Duodenal mucosa (tissue), 2 donors: ENCODE results near the gene ORC1.

Experiments
- H3K27ac ChIP-seq: one replicate; pipeline ENCODE4 v1.7.0; 2013; ENCODE audit warnings: low read depth, low read length
- H3K27me3 ChIP-seq, 2 donors: one replicate each; pipeline ENCODE4 v1.7.0; 2013; ENCODE audit warnings: low read length in 2 of 2, control low read depth in 1 of 2; ENCODE audit not compliant: insufficient read depth in 2 of 2, control insufficient read depth in 1 of 2
- H3K36me3 ChIP-seq, 2 donors: one replicate each; pipeline ENCODE4 v1.7.0; 2013; ENCODE audit warnings: low read length in 2 of 2, control low read depth in 1 of 2; ENCODE audit not compliant: insufficient read depth in 2 of 2, control insufficient read depth in 1 of 2
- H3K4me1 ChIP-seq, 2 donors: one replicate each; pipeline ENCODE4 v1.7.0; 2013; ENCODE audit warnings: low read length in 2 of 2, control low read depth in 1 of 2; ENCODE audit not compliant: insufficient read depth in 2 of 2, control insufficient read depth in 1 of 2
- H3K4me3 ChIP-seq, 2 donors: one replicate each; pipeline ENCODE4 v1.7.0; 2013; ENCODE audit warnings: low read length in 2 of 2, low read depth in 1 of 2
- H3K9ac ChIP-seq, 2 donors: one replicate each; pipeline ENCODE4 v1.7.0; 2013; ENCODE audit warnings: low read length in 2 of 2, low read depth in 1 of 2
- H3K9me3 ChIP-seq, 2 donors: one replicate each; pipeline ENCODE4 v1.7.0; 2013; ENCODE audit warnings: low read length in 2 of 2, control low read depth in 1 of 2; ENCODE audit not compliant: control insufficient read depth in 1 of 2

ORC1 gene

GRCh38 chr1:52424231-52424636, 20.0 kb upstream of the ORC1 start:
- H3K9ac ChIP-seq = no peak overlapping the region
- no peaks in the 10 kb centered on the region for H3K27me3 ChIP-seq
- H3K27ac ChIP-seq = no peak overlapping the region
- H3K36me3 ChIP-seq = peaks cover 11 to 25% of the 10 kb centered on the region in 2 donors
- no peaks in the 10 kb centered on the region for H3K4me1 ChIP-seq
- no peaks in the 10 kb centered on the region for H3K9me3 ChIP-seq
- H3K4me3 ChIP-seq = no peak overlapping the region

GRCh38 chr1:52423771-52424170, 19.5 kb upstream of the ORC1 start:
- H3K4me3 ChIP-seq = no peak overlapping the region
- no peak overlapping the region for H3K27ac ChIP-seq
- H3K27me3 ChIP-seq = no peaks in the 10 kb centered on the region
- no peaks in the 10 kb centered on the region for H3K9me3 ChIP-seq
- peaks cover 12 to 27% of the 10 kb centered on the region in 2 donors for H3K36me3 ChIP-seq
- H3K4me1 ChIP-seq = no peaks in the 10 kb centered on the region
- H3K9ac ChIP-seq = no peak overlapping the region

- Histone ChIP-seq H3K36me3 (peaks cover 16 to 33% of the 10 kb centered on the region in 2 donors), H3K4me1 (no peaks in the 10 kb centered on the region), H3K27ac (no peak overlapping the region), H3K4me3 (no peak overlapping the region), H3K9ac (no peak overlapping the region), H3K9me3 (no peaks in the 10 kb centered on the region), H3K27me3 (no peaks in the 10 kb centered on the region)
These were observed 18.8 kb upstream of the ORC1 start for GRCh38 chr1:52423055-52423454.

DNA sequence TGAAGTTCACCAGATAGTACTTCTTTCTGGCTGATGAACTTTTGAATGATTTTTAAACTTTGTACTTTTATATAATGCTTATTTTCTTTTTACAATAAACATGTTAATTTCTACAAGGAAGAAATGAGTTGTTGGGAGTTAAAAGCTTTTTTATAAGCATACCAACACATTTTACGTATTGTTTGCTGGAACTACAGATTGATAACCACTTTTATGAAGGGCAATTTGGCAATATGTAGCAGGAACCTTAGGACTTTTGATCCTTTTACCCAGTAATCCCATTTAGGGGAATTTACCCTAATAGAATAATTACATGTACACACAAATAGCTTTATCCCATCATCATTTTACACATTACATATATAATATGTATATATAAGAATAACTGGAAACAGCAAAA, 16.5 kb upstream of the ORC1 start:
- H3K9ac ChIP-seq = no peak overlapping the region
- no peak overlapping the region for H3K4me3 ChIP-seq
- H3K9me3 ChIP-seq = no peaks in the 10 kb centered on the region
- H3K4me1 ChIP-seq = no peaks in the 10 kb centered on the region
- no peak overlapping the region for H3K27ac ChIP-seq
- no peaks in the 10 kb centered on the region for H3K27me3 ChIP-seq
- peaks cover 15 to 46% of the 10 kb centered on the region in 2 donors for H3K36me3 ChIP-seq

DNA sequence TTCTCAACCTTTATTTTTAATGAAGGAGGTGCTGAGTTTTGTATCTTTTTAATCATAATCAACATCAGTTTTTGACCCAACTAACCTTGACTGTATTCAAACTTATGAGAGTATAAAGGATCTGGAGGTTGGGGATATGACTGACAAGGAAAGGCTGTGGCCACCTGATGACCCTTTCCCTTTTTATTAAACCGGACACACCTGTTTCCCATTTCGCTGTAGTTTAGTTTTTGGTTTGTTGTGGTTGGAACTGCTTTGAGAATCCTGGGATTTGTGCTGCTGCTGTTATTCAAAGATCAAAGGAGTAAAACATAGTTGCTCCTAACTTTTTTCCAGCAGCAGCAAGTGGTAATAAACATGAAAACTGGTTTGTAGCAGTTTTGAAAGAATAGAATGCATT, 12.6 kb upstream of the ORC1 start:
- H3K36me3 ChIP-seq = peaks cover 35 to 62% of the 10 kb centered on the region in 2 donors

DNA sequence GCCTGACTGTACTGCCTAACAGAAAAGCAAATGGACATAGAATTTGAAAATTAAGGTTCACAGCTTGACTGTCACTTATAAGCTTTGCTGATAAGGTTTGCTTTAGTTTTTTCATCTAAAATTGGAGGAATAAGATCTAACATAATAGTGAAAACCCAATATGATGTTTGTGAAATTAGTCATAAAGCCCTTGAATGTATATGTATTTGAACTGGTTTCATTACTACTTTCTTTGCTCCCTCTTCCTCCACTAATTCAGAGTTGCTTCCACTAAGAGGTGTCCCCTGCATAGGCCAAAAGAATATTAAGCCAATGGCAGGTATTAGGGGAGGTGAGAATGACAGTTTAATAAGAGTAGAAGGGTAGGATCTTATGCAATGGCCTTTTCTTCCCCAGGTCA, 10.7 kb upstream of the ORC1 start:
- no peak overlapping the region for H3K27ac ChIP-seq
- no peaks in the 10 kb centered on the region for H3K4me1 ChIP-seq
- H3K9me3 ChIP-seq = no peaks in the 10 kb centered on the region
- H3K36me3 ChIP-seq = peaks cover 48 to 75% of the 10 kb centered on the region in 2 donors
- no peaks in the 10 kb centered on the region for H3K27me3 ChIP-seq
- H3K4me3 ChIP-seq = no peak overlapping the region
- no peak overlapping the region for H3K9ac ChIP-seq

More for the DNA sequence above, 12.6 kb upstream of the ORC1 start:
- Histone ChIP-seq H3K4me3 (no peak overlapping the region), H3K9me3 (no peaks in the 10 kb centered on the region), H3K27me3 (no peaks in the 10 kb centered on the region), H3K9ac (no peak overlapping the region), H3K27ac (no peak overlapping the region), H3K4me1 (no peaks in the 10 kb centered on the region)

DNA sequence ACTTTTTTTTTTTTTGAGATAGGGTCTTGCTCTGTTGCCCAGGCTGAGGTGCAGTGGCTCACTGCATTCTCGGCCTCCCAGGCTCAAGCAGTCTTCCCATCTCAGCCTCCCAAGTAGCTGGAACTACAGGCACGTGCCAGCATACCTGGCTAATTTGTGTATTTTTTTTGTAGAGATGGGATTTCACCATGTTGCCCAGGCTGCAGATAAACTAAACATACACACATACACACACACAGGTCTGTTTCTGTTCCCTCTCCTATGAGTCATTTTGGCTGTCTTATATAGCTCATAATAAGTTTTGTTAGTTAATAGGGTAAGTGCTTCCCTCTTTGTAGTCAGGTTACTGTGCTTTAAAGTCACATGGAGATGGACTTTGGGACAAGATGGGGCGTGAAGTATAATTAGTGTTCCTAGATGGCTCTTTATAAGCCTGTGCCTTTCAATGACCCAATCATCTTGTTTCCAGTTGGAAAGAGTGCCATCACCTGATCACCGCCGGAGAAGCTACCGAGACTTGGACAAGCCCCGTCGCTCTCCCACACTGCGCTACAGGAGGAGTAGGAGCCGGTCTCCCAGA, 9.3 kb upstream of the ORC1 start:
- no peaks in the 10 kb centered on the region for H3K4me1 ChIP-seq
- H3K27me3 ChIP-seq = no peaks in the 10 kb centered on the region
- H3K36me3 ChIP-seq = peaks cover 52 to 84% of the 10 kb centered on the region in 2 donors
- H3K9ac ChIP-seq = no peak overlapping the region
- H3K9me3 ChIP-seq = no peaks in the 10 kb centered on the region
- no peak overlapping the region for H3K4me3 ChIP-seq
- no peak overlapping the region for H3K27ac ChIP-seq

GRCh38 chr1:52404975-52405338, 734 bp upstream of the ORC1 start:
- Histone ChIP-seq H3K9me3 (no peaks in the 10 kb centered on the region), H3K36me3 (peaks cover 12 to 28% of the 10 kb centered on the region in 2 donors), H3K27ac (peak overlapping the region; percentile 91), H3K4me1 (peaks cover 19 to 21% of the 10 kb centered on the region in 2 donors), H3K4me3 (peak overlapping the region; percentile 93 to 98), H3K9ac (peak overlapping the region; percentile 89 to 90), H3K27me3 (no peaks in the 10 kb centered on the region)

- H3K27me3 ChIP-seq = no peaks in the 10 kb centered on the region
- peak overlapping the region; percentile 73 to 89 for H3K9ac ChIP-seq
- peaks cover 5 to 16% of the 10 kb centered on the region in 2 donors for H3K36me3 ChIP-seq
- peaks cover 19 to 21% of the 10 kb centered on the region in 2 donors for H3K4me1 ChIP-seq
- no peaks in the 10 kb centered on the region for H3K9me3 ChIP-seq
- H3K4me3 ChIP-seq = peak overlapping the region; percentile 93 to 98
- H3K27ac ChIP-seq = no peak overlapping the region
These were observed 582 bp downstream of the ORC1 start for GRCh38 chr1:52403566-52404115.

DNA sequence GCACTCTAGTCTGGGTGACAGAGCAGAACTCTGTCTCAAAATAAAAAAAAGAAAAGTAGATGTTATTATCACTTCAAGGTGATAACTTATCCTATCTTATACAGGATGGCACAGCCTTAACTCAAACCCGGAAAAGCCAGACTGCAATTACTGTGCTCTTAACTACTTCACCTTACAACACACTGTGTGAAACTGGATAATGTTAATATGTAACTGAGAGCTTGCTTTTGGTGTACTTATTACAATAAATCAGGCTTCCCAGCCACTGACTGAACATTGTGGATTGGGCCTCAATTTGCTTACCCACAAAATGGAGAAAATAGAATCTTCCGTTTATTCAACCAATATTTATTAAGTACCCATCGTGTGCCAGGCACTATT, 1.4 kb downstream of the ORC1 start:
- Histone ChIP-seq H3K4me3 (peak overlapping the region; percentile 93 to 98), H3K4me1 (peaks cover 19 to 21% of the 10 kb centered on the region in 2 donors), H3K27ac (no peak overlapping the region), H3K36me3 (peaks cover 0 to 11% of the 10 kb centered on the region in 2 donors), H3K9ac (no peak overlapping the region), H3K27me3 (no peaks in the 10 kb centered on the region), H3K9me3 (no peaks in the 10 kb centered on the region)
